Gastrocnemius medialis (tissue), 4 donors: ENCODE results near the gene MAP3K5.
"Not testable (repeated sequence)": the region's sequence is repeated elsewhere in the genome, so short reads cannot be mapped to it uniquely, and the experiment has no call there.

ENCODE experiments used
- POLR2A ChIP-seq, 2 donors: fragments of 450-650 bp; IDR thresholded peaks; one replicate each; pipeline ENCODE4 v1.6.1; 2017; ENCODE audit warnings: antibody characterized with exemption in 2 of 2, mild to moderate bottlenecking in 2 of 2, moderate library complexity in 2 of 2
- TF ChIP-seq, protein P1 (sequence below), 5 experiments: fragments of 450-650 bp in 3 of 5; fragments of 200-600 bp in 2 of 5; sonication (generic) in 2 of 5; IDR thresholded peaks in 4 of 5; conservative IDR thresholded peaks in 1 of 5; 1 replicate in 4 of 5; 2 replicates in 1 of 5; pipeline ENCODE4 v1.5.1; 2016 to 2019; ENCODE audit warnings: antibody characterized with exemption in 5 of 5, mild to moderate bottlenecking in 3 of 5, moderate library complexity in 3 of 5

DNA sequence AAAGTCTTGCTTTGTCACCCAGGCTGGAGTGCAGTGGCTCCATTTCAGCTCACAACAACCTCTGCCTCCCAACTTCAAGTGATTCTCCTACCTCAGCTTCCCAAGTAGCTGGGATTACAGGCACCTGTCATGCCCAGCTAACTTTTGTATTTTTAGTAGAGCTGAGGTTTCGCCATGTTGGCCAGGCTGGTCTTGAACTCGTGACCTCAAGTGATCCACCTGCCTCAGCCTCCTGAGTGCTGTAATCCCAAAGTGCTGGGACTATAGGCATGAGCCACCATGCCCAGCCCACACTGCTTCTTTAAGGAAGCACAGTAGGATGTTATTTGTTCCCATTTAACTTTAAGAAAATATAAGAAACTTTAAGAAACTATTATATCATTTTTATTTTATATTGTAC lies 206.8 kb downstream of the MAP3K5 start:
- TF ChIP-seq POLR2A (IDR thresholded peaks at IDR 0.05) = not testable (repeated sequence)
- TF ChIP-seq, protein P1, sequence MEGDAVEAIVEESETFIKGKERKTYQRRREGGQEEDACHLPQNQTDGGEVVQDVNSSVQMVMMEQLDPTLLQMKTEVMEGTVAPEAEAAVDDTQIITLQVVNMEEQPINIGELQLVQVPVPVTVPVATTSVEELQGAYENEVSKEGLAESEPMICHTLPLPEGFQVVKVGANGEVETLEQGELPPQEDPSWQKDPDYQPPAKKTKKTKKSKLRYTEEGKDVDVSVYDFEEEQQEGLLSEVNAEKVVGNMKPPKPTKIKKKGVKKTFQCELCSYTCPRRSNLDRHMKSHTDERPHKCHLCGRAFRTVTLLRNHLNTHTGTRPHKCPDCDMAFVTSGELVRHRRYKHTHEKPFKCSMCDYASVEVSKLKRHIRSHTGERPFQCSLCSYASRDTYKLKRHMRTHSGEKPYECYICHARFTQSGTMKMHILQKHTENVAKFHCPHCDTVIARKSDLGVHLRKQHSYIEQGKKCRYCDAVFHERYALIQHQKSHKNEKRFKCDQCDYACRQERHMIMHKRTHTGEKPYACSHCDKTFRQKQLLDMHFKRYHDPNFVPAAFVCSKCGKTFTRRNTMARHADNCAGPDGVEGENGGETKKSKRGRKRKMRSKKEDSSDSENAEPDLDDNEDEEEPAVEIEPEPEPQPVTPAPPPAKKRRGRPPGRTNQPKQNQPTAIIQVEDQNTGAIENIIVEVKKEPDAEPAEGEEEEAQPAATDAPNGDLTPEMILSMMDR (IDR thresholded peaks at IDR 0.05 in 4 of 5, conservative IDR thresholded peaks at IDR 0.05 in 1 of 5) = not testable (repeated sequence)
